Measurements from ENCODE around the gene ARL6IP6. TPM values are rescaled to one million over a fixed set of nuclear protein-coding genes. Genes with fewer than 3 reads are reported as not detected.

The ARL6IP6 gene
- total and polyA plus RNA-seq, 2 donors (not counting 1 experiment from before 2014, with no cell fraction given): 17.8 to 20.4 TPM

DNA sequence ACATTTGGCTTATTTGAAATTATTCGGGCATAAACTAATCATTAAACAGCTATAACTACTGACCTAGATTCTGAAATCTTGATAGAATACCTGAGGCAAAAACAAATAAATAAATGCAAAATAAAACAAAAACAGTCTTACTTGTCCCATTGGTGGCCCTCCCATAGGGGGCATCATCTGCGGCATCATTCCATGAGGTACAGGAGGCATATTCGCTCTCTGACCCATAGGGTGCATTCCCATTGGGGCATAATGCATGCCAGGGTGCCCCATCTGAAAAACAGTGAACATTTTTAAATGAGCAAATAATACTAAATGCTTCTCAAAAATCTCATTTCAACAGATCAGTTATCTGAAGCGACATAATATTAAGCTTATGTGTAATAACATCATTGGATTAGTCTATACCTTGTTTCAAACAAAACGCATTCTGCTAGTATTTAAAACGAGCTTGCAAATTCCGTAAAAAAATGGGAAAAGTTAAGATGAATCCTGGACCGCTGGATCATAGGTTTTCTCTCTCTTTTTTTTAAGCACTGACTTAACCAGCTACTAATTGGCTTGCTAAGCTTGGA is 2.5 kb upstream of the ARL6IP6 start:
- Histone ChIP-seq H2AFZ (ENCODE audit: insufficient read depth, low read depth, low read length, poor library complexity, severe bottlenecking) (no peak overlapping the region), H3K4me1 (ENCODE audit: control insufficient read depth in 2 of 2, insufficient read depth in 2 of 2, low read length in 2 of 2) (peaks cover 26 to 30% of the 10 kb centered on the region in 2 donors), H3K27me3 (replicated peaks in 1 of 4; ENCODE audit: control extremely low read depth in 1 of 4, control insufficient read depth in 3 of 4, insufficient read depth in 4 of 4, low read length in 3 of 4) (no peaks in the 10 kb centered on the region), H4K20me1 (ENCODE audit: control insufficient read depth, insufficient read depth, low read length, poor library complexity, severe bottlenecking) (peaks cover 54% of the 10 kb centered on the region), H3K79me2 (ENCODE audit: control insufficient read depth, insufficient read depth, low read length) (peaks cover 75% of the 10 kb centered on the region), H3K4me2 (replicated peaks; ENCODE audit: low read depth, low read length, poor library complexity, severe bottlenecking) (peak overlapping the region; percentile 78), H3K36me3 (replicated peaks in 1 of 2; ENCODE audit: control extremely low read depth in 1 of 2, control insufficient read depth in 1 of 2, extremely low read depth in 1 of 2, insufficient read depth in 2 of 2, low read length in 1 of 2) (peaks cover 3 to 30% of the 10 kb centered on the region in 2 experiments), H3K4me3 (ENCODE audit: control extremely low read depth in 1 of 5, extremely low read depth in 1 of 5, insufficient read depth in 1 of 5, low read depth in 2 of 5, low read length in 4 of 5) (peak overlapping the region; percentile 72 to 97 (median 93)), H3K27ac (ENCODE audit: low read length in 2 of 2) (peak overlapping the region in 1 of 2 donors; percentile 96), H3K9me3 (ENCODE audit: control extremely low read depth in 1 of 3, control insufficient read depth in 2 of 3, insufficient read depth in 1 of 3, low read length in 2 of 3) (no peaks in the 10 kb centered on the region), H3K9ac (ENCODE audit: low read length) (peak overlapping the region; percentile 88)
- ChIA-PET POLR2A (no interaction called here), CTCF (interaction anchor here (0.8 to 1.1 kb wide), 2 partner anchors 30 to 540 kb away, joined by 3 to 6 read pairs; partner anchors contain the start of gene STAM2)
- WGBS (ENCODE audit: insufficient coverage): 53% methylated on average over 4 of the region's 8 CpGs
- DNase-seq: peak; percentile 29
- intact Hi-C loops (cut with micrococcal nuclease): loop anchor here (2.0 to 10.0 kb wide), 4 partner anchors 21 to 944 kb away; partner anchors contain the start of gene FMNL2
- H3K9me3 Mint-ChIP-seq (ENCODE audit: insufficient read depth): no peaks in the 10 kb centered on the region
- peak overlapping the region; percentile 94 for H3K4me3 Mint-ChIP-seq
- TF ChIP-seq EZH2 (IDR thresholded peaks at IDR 0.05; ENCODE audit: borderline replicate concordance, insufficient read depth, low read depth, low read length, poor library complexity, severe bottlenecking): no peak
- TF ChIP-seq, protein P1, sequence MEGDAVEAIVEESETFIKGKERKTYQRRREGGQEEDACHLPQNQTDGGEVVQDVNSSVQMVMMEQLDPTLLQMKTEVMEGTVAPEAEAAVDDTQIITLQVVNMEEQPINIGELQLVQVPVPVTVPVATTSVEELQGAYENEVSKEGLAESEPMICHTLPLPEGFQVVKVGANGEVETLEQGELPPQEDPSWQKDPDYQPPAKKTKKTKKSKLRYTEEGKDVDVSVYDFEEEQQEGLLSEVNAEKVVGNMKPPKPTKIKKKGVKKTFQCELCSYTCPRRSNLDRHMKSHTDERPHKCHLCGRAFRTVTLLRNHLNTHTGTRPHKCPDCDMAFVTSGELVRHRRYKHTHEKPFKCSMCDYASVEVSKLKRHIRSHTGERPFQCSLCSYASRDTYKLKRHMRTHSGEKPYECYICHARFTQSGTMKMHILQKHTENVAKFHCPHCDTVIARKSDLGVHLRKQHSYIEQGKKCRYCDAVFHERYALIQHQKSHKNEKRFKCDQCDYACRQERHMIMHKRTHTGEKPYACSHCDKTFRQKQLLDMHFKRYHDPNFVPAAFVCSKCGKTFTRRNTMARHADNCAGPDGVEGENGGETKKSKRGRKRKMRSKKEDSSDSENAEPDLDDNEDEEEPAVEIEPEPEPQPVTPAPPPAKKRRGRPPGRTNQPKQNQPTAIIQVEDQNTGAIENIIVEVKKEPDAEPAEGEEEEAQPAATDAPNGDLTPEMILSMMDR (IDR thresholded peaks at IDR 0.05): peak; percentile 42
- H3K27ac Mint-ChIP-seq: peak overlapping the region; percentile 56
- peaks cover 54% of the 10 kb centered on the region for H3K4me1 Mint-ChIP-seq
- no peaks in the 10 kb centered on the region for H3K27me3 Mint-ChIP-seq
- no peak for ATAC-seq (ENCODE audit: low read depth)

DNA sequence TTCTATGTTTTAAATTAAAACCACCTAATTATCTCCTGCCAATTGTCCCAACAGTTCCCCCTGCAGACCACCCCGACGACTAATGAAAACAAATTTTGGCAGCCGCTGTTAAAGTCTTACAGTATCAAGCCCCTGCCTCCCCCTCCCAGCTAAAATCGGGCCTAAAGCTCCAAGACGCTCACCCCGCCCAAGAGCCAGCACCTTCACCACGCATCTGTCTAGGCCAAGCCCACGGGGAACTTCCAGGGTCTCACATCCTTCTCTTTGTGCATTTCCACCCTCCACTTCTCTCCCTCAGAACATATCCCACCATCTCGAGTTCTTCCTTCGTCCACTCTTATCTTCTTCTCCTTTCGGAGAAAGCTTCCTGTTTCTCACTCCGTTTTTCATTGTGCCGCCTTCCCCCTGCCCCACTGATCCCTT is 1.6 kb upstream of the ARL6IP6 start:
- WGBS (ENCODE audit: insufficient coverage): under 1% methylated on average over 13 of the region's 13 CpGs
- intact Hi-C loops (cut with micrococcal nuclease): loop anchor here (1.0 to 10.0 kb wide), 6 partner anchors 22 to 1456 kb away; partner anchors contain the start of genes FMNL2, RBM43 and STAM2
- H3K36me3 ChIP-seq (replicated peaks in 1 of 2; ENCODE audit: control extremely low read depth in 1 of 2, control insufficient read depth in 1 of 2, extremely low read depth in 1 of 2, insufficient read depth in 2 of 2, low read length in 1 of 2): peaks cover 3 to 33% of the 10 kb centered on the region in 2 experiments
- Mint-ChIP-seq H3K9me3 (ENCODE audit: insufficient read depth) (no peaks in the 10 kb centered on the region), H3K4me3 (peak overlapping the region; percentile 94), H3K27ac (peak overlapping the region; percentile 95), H3K4me1 (peaks cover 52% of the 10 kb centered on the region), H3K27me3 (no peaks in the 10 kb centered on the region)
- ChIA-PET POLR2A (interaction anchor here (0.6 to 2.3 kb wide), 9 partner anchors 11 to 1455 kb away, joined by 3 to 12 read pairs (median 6); partner anchors contain the start of genes ARL5A, RBM43 and STAM2), CTCF (interaction anchor here (1.1 to 1.3 kb wide), 3 partner anchors 13 to 541 kb away, joined by 3 to 5 read pairs (median 3); partner anchors contain the start of gene STAM2)
- TF ChIP-seq, protein P1 (IDR thresholded peaks at IDR 0.05): no peak
- no peak for TF ChIP-seq EZH2 (IDR thresholded peaks at IDR 0.05; ENCODE audit: borderline replicate concordance, insufficient read depth, low read depth, low read length, poor library complexity, severe bottlenecking)
- H2AFZ ChIP-seq (ENCODE audit: insufficient read depth, low read depth, low read length, poor library complexity, severe bottlenecking): peak overlapping the region; percentile 94
- H4K20me1 ChIP-seq (ENCODE audit: control insufficient read depth, insufficient read depth, low read length, poor library complexity, severe bottlenecking): peaks cover 55% of the 10 kb centered on the region
- peak overlapping the region; percentile 88 for H3K9ac ChIP-seq (ENCODE audit: low read length)
- no peak for ATAC-seq (ENCODE audit: low read depth)
- no peak for DNase-seq
- H3K27ac ChIP-seq (ENCODE audit: low read length in 2 of 2): peak overlapping the region; percentile 94 to 96
- H3K27me3 ChIP-seq (replicated peaks in 1 of 4; ENCODE audit: control extremely low read depth in 1 of 4, control insufficient read depth in 3 of 4, insufficient read depth in 4 of 4, low read length in 3 of 4): no peaks in the 10 kb centered on the region
- peaks cover 26 to 30% of the 10 kb centered on the region in 2 donors for H3K4me1 ChIP-seq (ENCODE audit: control insufficient read depth in 2 of 2, insufficient read depth in 2 of 2, low read length in 2 of 2)
- H3K9me3 ChIP-seq (ENCODE audit: control extremely low read depth in 1 of 3, control insufficient read depth in 2 of 3, insufficient read depth in 1 of 3, low read length in 2 of 3): no peaks in the 10 kb centered on the region
- peaks cover 75% of the 10 kb centered on the region for H3K79me2 ChIP-seq (ENCODE audit: control insufficient read depth, insufficient read depth, low read length)
- peak overlapping the region; percentile 78 for H3K4me2 ChIP-seq (replicated peaks; ENCODE audit: low read depth, low read length, poor library complexity, severe bottlenecking)
- H3K4me3 ChIP-seq (ENCODE audit: control extremely low read depth in 1 of 5, extremely low read depth in 1 of 5, insufficient read depth in 1 of 5, low read depth in 2 of 5, low read length in 4 of 5): peak overlapping the region; percentile 72 to 97 (median 93)

All from B cell (primary cell).